WERI-Rb-1 (cell line): ENCODE measurements around the gene EIF2A.

Source experiments
- DNase-seq: peaks from one replicate; pipeline ENCODE4 v3.0.0-alpha.2; 2020
- H3K27ac ChIP-seq: fragments of 250-450 bp; sonication (Bioruptor Pico); 2 replicates; pipeline ENCODE4 v1.5.1; 2020; ENCODE audit warnings: mild to moderate bottlenecking, moderate library complexity
- H3K27me3 ChIP-seq: fragments of 250-450 bp; sonication (Bioruptor Pico); 2 replicates; pipeline ENCODE4 v1.5.1; 2021; ENCODE audit warnings: mild to moderate bottlenecking, low read depth, moderate library complexity; ENCODE audit not compliant: insufficient read depth, severe bottlenecking
- H3K36me3 ChIP-seq: fragments of 250-450 bp; sonication (Bioruptor Pico); 2 replicates; pipeline ENCODE4 v1.5.1; 2020; ENCODE audit warnings: mild to moderate bottlenecking, moderate library complexity
- H3K4me3 ChIP-seq: 2 replicates; pipeline ENCODE4 v1.5.1; 2011; ENCODE audit warnings: low read depth, mild to moderate bottlenecking, control low read depth, low read length
- H3K9me3 ChIP-seq: fragments of 250-450 bp; sonication (Bioruptor Pico); 2 replicates; pipeline ENCODE4 v1.5.1; 2021; ENCODE audit warnings: mild to moderate bottlenecking, moderate library complexity; ENCODE audit not compliant: severe bottlenecking
- CTCF ChIP-seq: IDR thresholded peaks from 2 replicates; pipeline ENCODE4 v1.5.1; 2011; ENCODE audit warnings: low read depth, mild to moderate bottlenecking, control low read depth, inconsistent platforms, low read length

Gene EIF2A

GRCh38 chr3:150626148-150626930 lies 79.8 kb downstream of the EIF2A start:
- Histone ChIP-seq H3K36me3 (peaks cover 22% of the 10 kb centered on the region), H3K27me3 (no peaks in the 10 kb centered on the region), H3K4me3 (no peak overlapping the region), H3K27ac (no peak overlapping the region), H3K9me3 (no peaks in the 10 kb centered on the region)
- no peak for TF ChIP-seq CTCF
- no peak for DNase-seq

DNA sequence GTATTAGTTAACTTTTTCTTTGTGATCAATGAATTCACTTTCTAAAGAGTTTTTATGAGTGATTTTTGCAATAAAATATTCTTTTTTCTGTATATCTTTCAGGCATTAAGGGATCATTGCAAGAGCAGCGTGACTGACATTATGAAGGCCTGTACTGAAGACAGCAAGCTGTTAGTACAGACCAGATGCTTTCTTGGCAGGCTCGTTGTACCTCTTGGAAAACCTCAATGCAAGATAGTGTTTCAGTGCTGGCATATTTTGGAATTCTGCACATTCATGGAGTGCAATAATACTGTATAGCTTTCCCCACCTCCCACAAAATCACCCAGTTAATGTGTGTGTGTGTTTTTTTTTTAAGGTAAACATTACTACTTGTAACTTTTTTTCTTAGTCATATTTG lies 81.0 kb downstream of the EIF2A start:
- no peaks in the 10 kb centered on the region for H3K9me3 ChIP-seq
- peaks cover 22% of the 10 kb centered on the region for H3K36me3 ChIP-seq
- DNase-seq = no peak
- no peak for TF ChIP-seq CTCF
- H3K4me3 ChIP-seq = no peak overlapping the region
- no peak overlapping the region for H3K27ac ChIP-seq
- no peaks in the 10 kb centered on the region for H3K27me3 ChIP-seq

- no peak overlapping the region for H3K4me3 ChIP-seq
- no peak overlapping the region for H3K27ac ChIP-seq
- H3K27me3 ChIP-seq = no peaks in the 10 kb centered on the region
- no peaks in the 10 kb centered on the region for H3K9me3 ChIP-seq
- no peak for DNase-seq
- H3K36me3 ChIP-seq = peaks cover 8% of the 10 kb centered on the region
- no peak for TF ChIP-seq CTCF
Measured at GRCh38 chr3:150631515-150632221, 85.1 kb downstream of the EIF2A start.

DNA sequence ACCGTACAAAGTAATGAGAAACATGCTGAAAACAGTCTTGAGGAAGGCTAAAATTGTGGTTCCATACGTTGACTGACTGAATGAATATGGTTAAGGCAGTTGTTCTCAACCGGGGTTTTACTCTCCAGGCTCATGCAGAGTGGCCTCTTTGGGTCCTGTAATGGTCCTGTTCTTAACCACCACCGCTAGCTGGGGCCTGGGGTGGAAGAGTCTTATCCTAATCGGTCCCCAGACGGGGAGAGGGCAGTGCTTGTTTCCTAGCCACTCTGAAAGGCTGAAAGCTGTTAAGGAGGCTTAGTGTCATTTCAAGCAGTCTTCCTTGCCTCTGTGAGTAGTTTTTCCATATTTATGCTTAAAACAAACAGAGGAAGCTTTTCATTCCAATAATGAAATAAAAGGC lies 88.5 kb downstream of the EIF2A start:
- Histone ChIP-seq H3K27me3 (no peaks in the 10 kb centered on the region), H3K4me3 (no peak overlapping the region), H3K27ac (peak overlapping the region; percentile 6; the same call in 1 of the 2 replicates), H3K9me3 (no peaks in the 10 kb centered on the region), H3K36me3 (no peaks in the 10 kb centered on the region)
- DNase-seq = peak; percentile 70
- no peak for TF ChIP-seq CTCF

GRCh38 chr3:150635526-150635925 lies 88.9 kb downstream of the EIF2A start:
- no peak for DNase-seq
- peak overlapping the region; percentile 6; the same call in 1 of the 2 replicates for H3K27ac ChIP-seq
- no peak for TF ChIP-seq CTCF
- H3K9me3 ChIP-seq = no peaks in the 10 kb centered on the region
- no peak overlapping the region for H3K4me3 ChIP-seq
- H3K27me3 ChIP-seq = no peaks in the 10 kb centered on the region
- H3K36me3 ChIP-seq = no peaks in the 10 kb centered on the region
